ENCODE results near the gene GAD1. TPM values are rescaled to one million over a fixed set of nuclear protein-coding genes. Genes with fewer than 3 reads are reported as not detected.

GAD1 gene
- total and polyA plus RNA-seq, 5 experiments from 2014 or later, result not detected

GRCh38 chr2:170812710-170813600 lies 3.7 kb upstream of the GAD1 start:
- peak in 4 of 10 donors; percentile 27 to 66 (median 56) for DNase-seq
- Mint-ChIP-seq H3K27me3 (peaks cover 25 to 60% (median 49%) of the 10 kb centered on the region in 5 donors), H3K4me3 (peak overlapping the region in 1 of 10 donors; percentile 33), H3K36me3 (peaks cover 0 to 2% (median 0%) of the 10 kb centered on the region in 3 donors), H3K9me3 (no peaks in the 10 kb centered on the region), H3K27ac (peak overlapping the region in 1 of 10 donors; percentile 19), H3K4me1 (peaks cover 8 to 38% (median 36%) of the 10 kb centered on the region in 4 donors)
- POLR2A ChIA-PET, result interaction anchor here (0.6 to 0.7 kb wide), 2 partner anchors 328 to 402 kb away, joined by 3 to 5 read pairs; no protein-coding TSS in a partner anchor
- ATAC-seq, result no peak

GRCh38 chr2:170813611-170814532 lies 2.8 kb upstream of the GAD1 start:
- Mint-ChIP-seq H3K27me3 (peaks cover 29 to 68% (median 58%) of the 10 kb centered on the region in 5 donors), H3K4me1 (peaks cover 14 to 47% (median 43%) of the 10 kb centered on the region in 4 donors), H3K4me3 (peak overlapping the region in 5 of 10 donors; percentile 12 to 54 (median 41)), H3K9me3 (no peaks in the 10 kb centered on the region), H3K27ac (peak overlapping the region in 2 of 10 donors; percentile 40 to 75), H3K36me3 (peaks cover 0 to 2% (median 0%) of the 10 kb centered on the region in 3 donors)
- POLR2A ChIA-PET, result no interaction called here
- ATAC-seq (peak in 1 of 2 donors; percentile 34), DNase-seq (peak in 2 of 10 donors; percentile 20 to 26)

GRCh38 chr2:170814533-170815230 lies 2.0 kb upstream of the GAD1 start:
- no peaks in the 10 kb centered on the region for H3K9me3 Mint-ChIP-seq
- ATAC-seq, result no peak
- POLR2A ChIA-PET, result no interaction called here
- peak overlapping the region in 6 of 10 donors; percentile 6 to 84 (median 48) for H3K4me3 Mint-ChIP-seq
- H3K4me1 Mint-ChIP-seq, result peaks cover 15 to 51% (median 49%) of the 10 kb centered on the region in 4 donors
- H3K27ac Mint-ChIP-seq, result peak overlapping the region in 2 of 10 donors; percentile 25 to 75
- peaks cover 0 to 2% (median 0%) of the 10 kb centered on the region in 3 donors for H3K36me3 Mint-ChIP-seq
- no peak for DNase-seq
- peaks cover 27 to 73% (median 60%) of the 10 kb centered on the region in 5 donors for H3K27me3 Mint-ChIP-seq

- peaks cover 16 to 56% (median 54%) of the 10 kb centered on the region in 4 donors for H3K4me1 Mint-ChIP-seq
- peaks cover 0 to 2% (median 0%) of the 10 kb centered on the region in 3 donors for H3K36me3 Mint-ChIP-seq
- peak overlapping the region in 1 of 10 donors; percentile 27 for H3K27ac Mint-ChIP-seq
- ATAC-seq, result peak in 1 of 2 donors; percentile 14
- no peaks in the 10 kb centered on the region for H3K9me3 Mint-ChIP-seq
- peaks cover 27 to 73% (median 60%) of the 10 kb centered on the region in 5 donors for H3K27me3 Mint-ChIP-seq
- DNase-seq, result no peak
- H3K4me3 Mint-ChIP-seq, result peak overlapping the region; percentile 53 to 84 (median 76)
- POLR2A ChIA-PET, result no interaction called here
Observed at GRCh38 chr2:170815311-170815710, 1.4 kb upstream of the GAD1 start.

- H3K9me3 Mint-ChIP-seq, result no peaks in the 10 kb centered on the region
- peaks cover 22 to 62% (median 60%) of the 10 kb centered on the region in 4 donors for H3K4me1 Mint-ChIP-seq
- H3K36me3 Mint-ChIP-seq, result peaks cover 0 to 2% (median 0%) of the 10 kb centered on the region in 3 donors
- POLR2A ChIA-PET, result no interaction called here
- peak; percentile 42 to 76 (median 62) for DNase-seq
- H3K27ac Mint-ChIP-seq, result peak overlapping the region in 1 of 10 donors; percentile 27
- H3K27me3 Mint-ChIP-seq, result peaks cover 32 to 79% (median 65%) of the 10 kb centered on the region in 5 donors
- H3K4me3 Mint-ChIP-seq, result peak overlapping the region; percentile 64 to 84 (median 76)
- peak; percentile 60 to 66 for ATAC-seq
Observed at GRCh38 chr2:170815746-170816503, 762 bp upstream of the GAD1 start.

GRCh38 chr2:170817093-170818035 lies 677 bp downstream of the GAD1 start:
- ATAC-seq (no peak), DNase-seq (peak in 1 of 10 donors; percentile 14)
- Mint-ChIP-seq H3K36me3 (peaks cover 0 to 2% (median 0%) of the 10 kb centered on the region in 3 donors), H3K27me3 (peaks cover 41 to 93% (median 71%) of the 10 kb centered on the region in 5 donors), H3K27ac (no peak overlapping the region), H3K4me1 (peaks cover 31 to 74% (median 73%) of the 10 kb centered on the region in 4 donors), H3K9me3 (no peaks in the 10 kb centered on the region), H3K4me3 (peak overlapping the region; percentile 66 to 85 (median 76))
- POLR2A ChIA-PET, result no interaction called here

GRCh38 chr2:170818036-170818751 lies 1.5 kb downstream of the GAD1 start:
- H3K4me1 Mint-ChIP-seq, result peaks cover 35 to 81% (median 78%) of the 10 kb centered on the region in 4 donors
- ATAC-seq, result no peak
- POLR2A ChIA-PET, result no interaction called here
- DNase-seq, result no peak
- H3K27ac Mint-ChIP-seq, result no peak overlapping the region
- peaks cover 40 to 93% (median 70%) of the 10 kb centered on the region in 5 donors for H3K27me3 Mint-ChIP-seq
- peak overlapping the region; percentile 66 to 85 (median 77) for H3K4me3 Mint-ChIP-seq
- peaks cover 0 to 2% (median 0%) of the 10 kb centered on the region in 9 donors for H3K9me3 Mint-ChIP-seq
- peaks cover 0 to 2% (median 0%) of the 10 kb centered on the region in 3 donors for H3K36me3 Mint-ChIP-seq

GRCh38 chr2:170818752-170819470 lies 2.2 kb downstream of the GAD1 start:
- Mint-ChIP-seq H3K27me3 (peaks cover 36 to 90% (median 65%) of the 10 kb centered on the region in 5 donors), H3K4me3 (peak overlapping the region; percentile 16 to 85 (median 68)), H3K36me3 (peaks cover 0 to 2% (median 0%) of the 10 kb centered on the region in 3 donors), H3K9me3 (peaks cover 0 to 2% (median 0%) of the 10 kb centered on the region in 9 donors), H3K4me1 (peaks cover 35 to 76% (median 74%) of the 10 kb centered on the region in 4 donors), H3K27ac (peak overlapping the region in 1 of 10 donors; percentile 71)
- no peak for DNase-seq
- POLR2A ChIA-PET, result no interaction called here
- ATAC-seq, result no peak
